HL-60 (cell line): Measurements from ENCODE around the gene IL17RD.

Source experiments
- DNase-seq, 2 experiments: peaks; one replicate each; pipeline ENCODE4 v3.0.0-alpha.2; 2010 to 2020; ENCODE audit warnings: low read depth in 1 of 2, low spot score in 1 of 2
- H3K27ac ChIP-seq: fragments of 250-450 bp; sonication (Bioruptor Pico); replicated peaks from 2 replicates; pipeline ENCODE4 v1.5.1; 2020; ENCODE audit warnings: mild to moderate bottlenecking, moderate library complexity
- H3K27me3 ChIP-seq: fragments of 250-450 bp; sonication (Bioruptor Pico); 2 replicates; pipeline ENCODE4 v1.5.1; 2021; ENCODE audit warnings: mild to moderate bottlenecking, moderate library complexity; ENCODE audit not compliant: insufficient read depth, poor library complexity, severe bottlenecking
- H3K4me3 ChIP-seq: replicated peaks from 2 replicates; pipeline ENCODE4 v1.5.1; 2011; ENCODE audit warnings: mild to moderate bottlenecking, control low read depth, low read length; ENCODE audit not compliant: insufficient read depth
- GABPA ChIP-seq: IDR thresholded peaks from 2 replicates; pipeline ENCODE4 v1.6.1; 2012; ENCODE audit warnings: low read depth
- POLR2AphosphoS5 ChIP-seq: IDR thresholded peaks from 2 replicates; pipeline ENCODE4 v1.6.1; 2012; ENCODE audit warnings: low read depth
- SPI1 ChIP-seq: IDR thresholded peaks from 2 replicates; pipeline ENCODE4 v1.6.1; 2012; ENCODE audit warnings: low read depth, mild to moderate bottlenecking, borderline replicate concordance
- TF ChIP-seq, protein P1 (sequence below): IDR thresholded peaks from 2 replicates; pipeline ENCODE4 v1.6.1; 2012; ENCODE audit warnings: low read depth; ENCODE audit not compliant: insufficient replicate concordance
- TF ChIP-seq, protein P2 (sequence below): IDR thresholded peaks from one replicate; pipeline ENCODE4 v1.5.1; 2011; ENCODE audit warnings: low read length, control low read depth, inconsistent platforms; ENCODE audit not compliant: insufficient read depth

Gene IL17RD

DNA sequence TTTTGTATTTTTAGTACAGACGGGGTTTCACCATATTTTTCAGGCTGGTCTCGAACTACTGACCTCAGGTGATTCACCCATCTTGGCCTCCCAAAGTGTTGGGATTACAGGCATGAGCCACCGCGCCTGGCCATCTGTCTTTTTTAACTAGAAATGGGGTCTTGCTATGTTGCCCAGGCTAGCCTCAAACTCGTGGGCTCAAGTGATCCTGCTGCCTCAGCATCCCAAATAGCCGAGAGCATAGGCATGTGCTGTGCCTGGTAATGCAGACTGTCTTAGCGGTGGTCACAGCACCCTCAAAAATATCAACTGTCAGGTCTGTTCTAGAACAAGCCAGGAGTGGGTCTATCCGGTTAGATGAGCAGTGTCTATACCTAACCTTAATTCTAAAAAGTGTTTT, 56.5 kb downstream of the IL17RD start:
- no peak overlapping the region for H3K4me3 ChIP-seq

DNA sequence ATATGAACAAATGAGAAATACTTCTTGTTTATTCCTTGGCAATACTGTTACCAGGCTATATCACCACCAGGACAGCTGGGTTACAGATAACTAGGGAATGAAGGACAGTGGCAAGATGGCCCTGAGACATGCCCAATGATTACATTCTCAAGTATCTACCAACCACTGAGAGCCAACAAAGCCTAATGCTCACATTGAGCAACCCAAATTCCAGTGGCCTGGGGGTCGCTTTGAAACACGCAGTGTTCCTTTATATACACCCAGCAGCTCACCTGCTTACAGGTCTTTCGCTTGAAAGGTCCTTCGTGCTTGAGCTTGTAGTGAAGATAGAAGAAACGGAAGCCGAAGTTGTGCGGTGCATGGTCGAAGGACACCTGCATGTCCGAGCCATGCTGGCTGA, 59.6 kb downstream of the IL17RD start:
- no peak overlapping the region for H3K4me3 ChIP-seq
- no peak for DNase-seq
- H3K27me3 ChIP-seq, result no peaks in the 10 kb centered on the region
- TF ChIP-seq, protein P1, sequence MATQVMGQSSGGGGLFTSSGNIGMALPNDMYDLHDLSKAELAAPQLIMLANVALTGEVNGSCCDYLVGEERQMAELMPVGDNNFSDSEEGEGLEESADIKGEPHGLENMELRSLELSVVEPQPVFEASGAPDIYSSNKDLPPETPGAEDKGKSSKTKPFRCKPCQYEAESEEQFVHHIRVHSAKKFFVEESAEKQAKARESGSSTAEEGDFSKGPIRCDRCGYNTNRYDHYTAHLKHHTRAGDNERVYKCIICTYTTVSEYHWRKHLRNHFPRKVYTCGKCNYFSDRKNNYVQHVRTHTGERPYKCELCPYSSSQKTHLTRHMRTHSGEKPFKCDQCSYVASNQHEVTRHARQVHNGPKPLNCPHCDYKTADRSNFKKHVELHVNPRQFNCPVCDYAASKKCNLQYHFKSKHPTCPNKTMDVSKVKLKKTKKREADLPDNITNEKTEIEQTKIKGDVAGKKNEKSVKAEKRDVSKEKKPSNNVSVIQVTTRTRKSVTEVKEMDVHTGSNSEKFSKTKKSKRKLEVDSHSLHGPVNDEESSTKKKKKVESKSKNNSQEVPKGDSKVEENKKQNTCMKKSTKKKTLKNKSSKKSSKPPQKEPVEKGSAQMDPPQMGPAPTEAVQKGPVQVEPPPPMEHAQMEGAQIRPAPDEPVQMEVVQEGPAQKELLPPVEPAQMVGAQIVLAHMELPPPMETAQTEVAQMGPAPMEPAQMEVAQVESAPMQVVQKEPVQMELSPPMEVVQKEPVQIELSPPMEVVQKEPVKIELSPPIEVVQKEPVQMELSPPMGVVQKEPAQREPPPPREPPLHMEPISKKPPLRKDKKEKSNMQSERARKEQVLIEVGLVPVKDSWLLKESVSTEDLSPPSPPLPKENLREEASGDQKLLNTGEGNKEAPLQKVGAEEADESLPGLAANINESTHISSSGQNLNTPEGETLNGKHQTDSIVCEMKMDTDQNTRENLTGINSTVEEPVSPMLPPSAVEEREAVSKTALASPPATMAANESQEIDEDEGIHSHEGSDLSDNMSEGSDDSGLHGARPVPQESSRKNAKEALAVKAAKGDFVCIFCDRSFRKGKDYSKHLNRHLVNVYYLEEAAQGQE, result no peak
- TF ChIP-seq GABPA (no peak), SPI1 (no peak), POLR2AphosphoS5 (no peak)
- TF ChIP-seq, protein P2, sequence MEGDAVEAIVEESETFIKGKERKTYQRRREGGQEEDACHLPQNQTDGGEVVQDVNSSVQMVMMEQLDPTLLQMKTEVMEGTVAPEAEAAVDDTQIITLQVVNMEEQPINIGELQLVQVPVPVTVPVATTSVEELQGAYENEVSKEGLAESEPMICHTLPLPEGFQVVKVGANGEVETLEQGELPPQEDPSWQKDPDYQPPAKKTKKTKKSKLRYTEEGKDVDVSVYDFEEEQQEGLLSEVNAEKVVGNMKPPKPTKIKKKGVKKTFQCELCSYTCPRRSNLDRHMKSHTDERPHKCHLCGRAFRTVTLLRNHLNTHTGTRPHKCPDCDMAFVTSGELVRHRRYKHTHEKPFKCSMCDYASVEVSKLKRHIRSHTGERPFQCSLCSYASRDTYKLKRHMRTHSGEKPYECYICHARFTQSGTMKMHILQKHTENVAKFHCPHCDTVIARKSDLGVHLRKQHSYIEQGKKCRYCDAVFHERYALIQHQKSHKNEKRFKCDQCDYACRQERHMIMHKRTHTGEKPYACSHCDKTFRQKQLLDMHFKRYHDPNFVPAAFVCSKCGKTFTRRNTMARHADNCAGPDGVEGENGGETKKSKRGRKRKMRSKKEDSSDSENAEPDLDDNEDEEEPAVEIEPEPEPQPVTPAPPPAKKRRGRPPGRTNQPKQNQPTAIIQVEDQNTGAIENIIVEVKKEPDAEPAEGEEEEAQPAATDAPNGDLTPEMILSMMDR, result no peak
- no peak overlapping the region for H3K27ac ChIP-seq

More for the DNA sequence above, 56.5 kb downstream of the IL17RD start:
- TF ChIP-seq SPI1, result no peak
- TF ChIP-seq, protein P2, result no peak
- no peak for TF ChIP-seq GABPA
- TF ChIP-seq POLR2AphosphoS5, result no peak
- TF ChIP-seq, protein P1, result no peak
- Histone ChIP-seq H3K27ac (no peak overlapping the region), H3K27me3 (no peaks in the 10 kb centered on the region)
- no peak for DNase-seq

DNA sequence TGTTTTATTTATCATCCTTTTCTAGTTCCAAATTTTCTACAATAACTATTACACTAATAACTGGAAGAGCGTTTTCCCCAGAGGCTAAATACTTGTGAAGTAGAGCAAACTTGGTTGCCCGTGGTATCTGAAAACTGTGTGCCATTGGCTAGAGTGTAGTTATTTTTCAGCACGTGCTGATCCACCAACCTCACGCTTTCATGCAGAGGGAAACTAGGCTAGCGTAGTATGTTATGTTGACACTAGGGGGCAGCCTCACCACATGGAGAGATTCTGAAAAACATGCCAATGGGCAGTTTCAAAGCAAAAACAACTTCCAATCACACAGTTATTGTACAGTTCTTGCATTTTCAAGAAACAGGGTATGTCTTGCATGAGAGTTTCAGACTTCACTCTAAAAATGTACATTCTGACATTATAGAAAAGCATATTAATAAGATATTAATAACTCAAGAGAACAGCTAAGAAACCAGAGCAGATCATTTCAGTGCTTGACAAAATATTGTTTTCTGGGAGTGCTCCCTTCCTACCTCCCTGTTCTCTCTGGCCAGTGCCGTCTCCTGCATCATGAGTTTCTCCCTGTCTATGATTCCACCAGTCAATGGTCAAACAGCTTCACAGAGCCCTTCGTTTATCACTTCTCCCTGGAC, 65.0 kb downstream of the IL17RD start:
- peak; percentile 38 to 72 for DNase-seq

More for the DNA sequence above, 65.0 kb downstream of the IL17RD start:
- TF ChIP-seq, protein P1, result no peak
- TF ChIP-seq, protein P2, result peak; percentile 87
- Histone ChIP-seq H3K27me3 (no peaks in the 10 kb centered on the region), H3K27ac (no peak overlapping the region), H3K4me3 (no peak overlapping the region)
